AG04449 (cell line): ENCODE results near the gene ASIC1.

ENCODE experiments used
- CTCF ChIA-PET: fragments of 350-600 bp; formaldehyde crosslinking; extraction: SDS; loops from one replicate; lab custom pipeline; 2021; ENCODE audit warnings: antibody characterized with exemption; lab: Yijun Ruan, JAX
- POLR2A ChIA-PET: fragments of 400-600, 350-600 bp; formaldehyde crosslinking; extraction: SDS; loops from one replicate; lab custom pipeline; 2020; ENCODE audit warnings: antibody characterized with exemption, inconsistent platforms; lab: Yijun Ruan, JAX
- DNase-seq: peaks from one replicate; pipeline ENCODE4 v3.0.0-alpha.2; 2010; ENCODE audit warnings: low read depth, low spot score
- H3K4me3 ChIP-seq: 2 replicates; pipeline ENCODE4 v1.5.1; 2011; ENCODE audit warnings: low read depth, mild to moderate bottlenecking, control low read depth, low read length
- CTCF ChIP-seq: IDR thresholded peaks from one replicate; pipeline ENCODE4 v1.5.1; 2011; ENCODE audit warnings: mild to moderate bottlenecking, moderate library complexity, low read length, control low read depth, inconsistent platforms; ENCODE audit not compliant: insufficient read depth; ENCODE audit errors: missing control alignments

The ASIC1 gene

DNA sequence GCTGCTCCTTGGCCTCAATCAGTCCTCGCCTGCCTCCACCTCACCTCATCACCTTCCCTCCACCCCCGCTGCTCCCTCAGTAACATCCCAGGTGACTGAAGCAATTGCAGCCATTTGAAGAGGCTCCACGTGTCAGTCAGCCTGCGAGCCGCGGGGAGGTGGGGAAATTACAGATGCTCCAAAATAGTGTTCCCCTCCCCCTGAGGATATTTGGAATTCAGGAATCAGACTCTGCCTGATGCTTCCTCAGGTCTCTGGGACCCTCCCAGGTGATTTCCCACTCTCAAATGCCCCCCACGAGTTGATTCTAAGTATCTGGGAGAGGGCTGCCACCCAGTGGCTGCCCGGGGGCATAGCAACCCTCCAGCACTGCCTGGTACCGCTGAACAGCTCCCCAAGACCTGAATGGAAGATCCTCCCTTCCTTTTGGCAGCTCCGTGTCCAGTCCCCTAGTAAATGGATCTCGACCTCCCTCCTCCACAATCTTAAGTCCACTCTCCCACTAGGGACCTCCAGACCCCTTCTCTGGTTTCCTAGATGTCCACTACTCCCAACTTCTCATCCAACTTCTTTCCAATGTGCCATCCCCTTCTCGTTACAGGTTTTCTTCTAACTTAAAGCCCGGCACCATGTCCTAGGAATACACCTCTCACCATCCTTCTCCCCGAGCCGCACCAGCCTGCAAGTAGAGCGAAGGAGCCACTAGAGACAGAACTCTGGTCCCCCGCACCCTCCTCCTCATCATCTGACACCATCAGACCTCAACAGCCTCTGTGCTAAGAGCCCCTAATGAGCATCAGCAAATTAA, 1.4 kb upstream of the ASIC1 start:
- ChIA-PET POLR2A (no interaction called here), CTCF (interaction anchor here (0.6 to 10.7 kb wide), 39 partner anchors 9 to 297 kb away, joined by 3 to 274 read pairs (median 6); partner anchors contain the start of genes AQP5, AQP6 and RACGAP1)
- no peak for DNase-seq
- TF ChIP-seq CTCF, result peak; percentile 88
- peak overlapping the region; percentile 29 for H3K4me3 ChIP-seq

DNA sequence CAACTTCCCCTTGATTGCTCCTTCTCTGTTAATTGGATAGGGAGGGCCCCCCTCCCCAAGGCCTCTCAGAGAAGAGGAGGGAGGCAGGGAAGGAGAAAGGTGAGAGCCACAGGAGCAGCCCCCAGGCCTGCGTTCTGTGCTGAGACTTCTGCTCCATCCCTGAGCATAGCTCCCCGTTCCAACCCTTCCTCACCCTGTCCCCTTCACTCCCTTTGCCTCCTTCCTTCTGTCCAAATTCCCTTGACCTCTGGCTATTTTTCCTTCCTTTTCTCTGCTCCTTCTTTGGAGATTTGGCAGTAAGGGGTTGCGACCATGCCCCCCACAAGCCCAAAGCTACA, 788 bp upstream of the ASIC1 start:
- H3K4me3 ChIP-seq, result peak overlapping the region; percentile 74
- no peak for TF ChIP-seq CTCF
- ChIA-PET CTCF (interaction anchor here (0.6 to 10.7 kb wide), 28 partner anchors 9 to 298 kb away, joined by 3 to 274 read pairs (median 8); partner anchors contain the start of genes AQP5, AQP6 and RACGAP1), POLR2A (no interaction called here)
- DNase-seq, result no peak

DNA sequence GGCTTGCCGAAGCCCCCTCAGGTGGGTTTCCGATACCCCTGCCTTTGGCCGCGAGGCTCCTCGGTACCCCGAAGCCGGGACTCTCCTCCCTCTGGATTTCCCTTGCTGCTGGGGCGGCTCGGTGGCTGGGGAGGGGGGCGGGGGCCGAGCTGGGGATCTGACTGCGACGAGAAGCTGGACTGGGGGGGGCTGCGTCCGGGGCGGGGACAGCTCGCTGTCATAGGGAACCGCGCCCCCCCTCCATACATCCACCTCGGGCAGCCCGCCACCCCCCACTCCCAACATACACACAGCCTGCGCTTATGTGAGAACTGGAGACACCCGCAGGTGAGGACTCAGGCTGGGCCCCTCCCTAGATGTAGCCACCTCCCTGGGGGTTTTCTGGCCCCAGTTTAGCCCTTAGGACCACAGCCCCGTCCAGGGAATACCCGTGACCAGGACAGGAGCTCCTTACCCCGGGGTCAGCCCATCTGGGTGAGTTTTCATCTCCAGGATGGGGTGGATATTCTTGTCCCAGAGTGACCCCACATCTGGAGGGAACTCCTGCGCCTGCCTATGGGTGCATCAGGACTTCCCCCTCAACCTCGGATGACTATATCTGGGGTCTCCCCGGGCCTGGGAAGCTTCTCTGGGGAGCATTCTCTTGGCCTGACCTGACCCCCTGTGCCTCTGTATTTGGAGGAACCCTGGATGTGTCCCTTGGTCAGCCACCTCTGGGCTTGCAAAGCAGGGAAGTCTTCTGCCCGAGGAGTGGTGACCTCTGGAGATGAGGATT, 687 bp downstream of the ASIC1 start:
- POLR2A ChIA-PET, result no interaction called here
- DNase-seq, result no peak
- TF ChIP-seq CTCF, result no peak
- H3K4me3 ChIP-seq, result peak overlapping the region; percentile 74
- CTCF ChIA-PET, result interaction anchor here (1.0 to 22.9 kb wide), 6 partner anchors 9 to 191 kb away, joined by 5 to 1042 read pairs (median 24); partner anchors contain the start of genes AQP5 and AQP6

DNA sequence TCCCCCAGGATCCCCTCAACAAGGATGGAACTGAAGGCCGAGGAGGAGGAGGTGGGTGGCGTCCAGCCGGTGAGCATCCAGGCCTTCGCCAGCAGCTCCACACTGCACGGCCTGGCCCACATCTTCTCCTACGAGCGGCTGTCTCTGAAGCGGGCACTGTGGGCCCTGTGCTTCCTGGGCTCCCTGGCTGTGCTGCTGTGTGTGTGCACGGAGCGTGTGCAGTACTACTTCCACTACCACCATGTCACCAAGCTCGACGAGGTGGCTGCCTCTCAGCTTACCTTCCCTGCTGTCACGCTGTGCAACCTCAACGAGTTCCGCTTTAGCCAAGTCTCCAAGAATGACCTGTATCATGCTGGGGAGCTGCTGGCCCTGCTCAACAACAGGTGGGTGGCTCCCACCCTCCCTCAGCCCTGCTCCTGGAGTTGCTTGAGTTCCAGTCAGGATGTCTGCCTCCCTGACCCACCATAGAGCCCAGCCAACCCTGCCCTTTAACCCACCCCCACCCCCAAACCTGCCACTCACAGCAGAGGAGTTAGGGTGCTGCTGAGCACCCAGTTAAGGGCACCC, 1.4 kb downstream of the ASIC1 start:
- peak overlapping the region; percentile 1; the same call in 1 of the 2 replicates for H3K4me3 ChIP-seq
- TF ChIP-seq CTCF, result no peak
- no peak for DNase-seq
- POLR2A ChIA-PET, result no interaction called here
- CTCF ChIA-PET, result interaction anchor here (1.0 to 22.9 kb wide), 7 partner anchors 9 to 192 kb away, joined by 5 to 1042 read pairs (median 18); partner anchors contain the start of genes AQP5 and AQP6

- H3K4me3 ChIP-seq, result no peak overlapping the region
- no peak for DNase-seq
- ChIA-PET CTCF (interaction anchor here (0.7 to 22.9 kb wide), 8 partner anchors 8 to 192 kb away, joined by 3 to 1042 read pairs (median 14); partner anchors contain the start of genes AQP5 and AQP6), POLR2A (no interaction called here)
- no peak for TF ChIP-seq CTCF
Observed at GRCh38 chr12:50059440-50060119, 2.2 kb downstream of the ASIC1 start.
